UCSD-AML1 (cell line): ENCODE results near the gene TUT7.
"Not testable (repeated sequence)": the region's sequence is repeated elsewhere in the genome, so short reads cannot be mapped to it uniquely, and the experiment has no call there.

ENCODE experiments used
- DNase-seq: peaks from one replicate; lab custom pipeline; 2025; ENCODE audit not compliant: unreplicated experiment; lab: John Stamatoyannopoulos, UW

Gene TUT7

GRCh38 chr9:86349271-86349670 lies 4.9 kb downstream of the TUT7 start:
- DNase-seq = no peak

- no peak for DNase-seq
These were observed 6.2 kb downstream of the TUT7 start for GRCh38 chr9:86347991-86348390.

GRCh38 chr9:86344818-86345217 lies 9.4 kb downstream of the TUT7 start:
- no peak for DNase-seq

GRCh38 chr9:86342269-86342668 lies 11.9 kb downstream of the TUT7 start:
- no peak for DNase-seq

- no peak for DNase-seq
These were observed 13.2 kb downstream of the TUT7 start for GRCh38 chr9:86341007-86341491.

GRCh38 chr9:86340356-86341006 lies 13.7 kb downstream of the TUT7 start:
- no peak for DNase-seq

- no peak for DNase-seq
These were observed 16.6 kb downstream of the TUT7 start for GRCh38 chr9:86337469-86338108.

GRCh38 chr9:86336058-86336457 lies 18.2 kb downstream of the TUT7 start:
- DNase-seq = no peak

- no peak for DNase-seq
These were observed 20.6 kb downstream of the TUT7 start for GRCh38 chr9:86333651-86334050.

- DNase-seq = no peak
These were observed 24.0 kb downstream of the TUT7 start for GRCh38 chr9:86330186-86330585.

- no peak for DNase-seq
These were observed 24.6 kb downstream of the TUT7 start for GRCh38 chr9:86329649-86330048.

GRCh38 chr9:86328156-86328555 lies 26.1 kb downstream of the TUT7 start:
- no peak for DNase-seq

GRCh38 chr9:86326536-86326935 lies 27.7 kb downstream of the TUT7 start:
- DNase-seq = no peak

GRCh38 chr9:86324901-86325300 lies 29.3 kb downstream of the TUT7 start:
- DNase-seq = no peak

GRCh38 chr9:86324308-86324707 lies 29.9 kb downstream of the TUT7 start:
- DNase-seq = no peak

GRCh38 chr9:86322973-86323644 lies 31.1 kb downstream of the TUT7 start:
- DNase-seq = no peak

- DNase-seq = no peak
These were observed 32.8 kb downstream of the TUT7 start for GRCh38 chr9:86321373-86321772.

GRCh38 chr9:86318187-86318586 lies 36.0 kb downstream of the TUT7 start:
- no peak for DNase-seq

- no peak for DNase-seq
These were observed 39.1 kb downstream of the TUT7 start for GRCh38 chr9:86315078-86315477.

GRCh38 chr9:86312959-86313358 lies 41.3 kb downstream of the TUT7 start:
- DNase-seq = not testable (repeated sequence)

GRCh38 chr9:86308687-86309086 lies 45.5 kb downstream of the TUT7 start:
- no peak for DNase-seq

GRCh38 chr9:86304236-86304730 lies 49.9 kb downstream of the TUT7 start:
- no peak for DNase-seq
